Spleen (tissue), 11 donors: ENCODE measurements around the gene BIVM. TPM values are rescaled to one million over a fixed set of nuclear protein-coding genes. Genes with fewer than 3 reads are reported as not detected.

ENCODE experiments used
- DNase-seq: peaks from one replicate; pipeline ENCODE4 v3.0.0-alpha.2; 2020
- H3K27ac ChIP-seq, 8 donors: fragments of 200-600 bp; sonication (generic) in 7 of 8; 1 replicate in 4 of 8; 2 replicates in 4 of 8; pipeline versions ENCODE4 v1.5.0 to v1.8.0; 2016 to 2021; ENCODE audit warnings: inconsistent platforms in 4 of 8, mild to moderate bottlenecking in 4 of 8, moderate library complexity in 1 of 8
- H3K27me3 ChIP-seq, 7 donors: fragments of 200-600 bp; sonication (generic) in 6 of 7; replicated peaks in 1 of 7; 1 replicate in 4 of 7; 2 replicates in 3 of 7; pipeline versions ENCODE4 v1.5.0 to v1.8.0; 2016 to 2021; ENCODE audit warnings: inconsistent platforms in 3 of 7, mild to moderate bottlenecking in 1 of 7
- H3K36me3 ChIP-seq, 6 donors: fragments of 200-600 bp; sonication (generic) in 5 of 6; 1 replicate in 4 of 6; 2 replicates in 2 of 6; pipeline versions ENCODE4 v1.5.0 to v1.8.0; 2016 to 2021; ENCODE audit warnings: inconsistent platforms in 2 of 6
- H3K4me1 ChIP-seq, 6 donors: fragments of 200-600 bp; sonication (generic) in 5 of 6; 1 replicate in 3 of 6; 2 replicates in 3 of 6; pipeline versions ENCODE4 v1.5.0 to v1.8.0; 2016 to 2021; ENCODE audit warnings: inconsistent platforms in 3 of 6
- H3K4me3 ChIP-seq, 8 donors: fragments of 200-600 bp; sonication (generic) in 7 of 8; 1 replicate in 4 of 8; 2 replicates in 4 of 8; pipeline versions ENCODE4 v1.5.0 to v1.8.0; 2016 to 2021; ENCODE audit warnings: inconsistent platforms in 4 of 8, mild to moderate bottlenecking in 4 of 8, moderate library complexity in 2 of 8
- H3K9me3 ChIP-seq, 8 donors: fragments of 200-600 bp; sonication (generic) in 7 of 8; 1 replicate in 4 of 8; 2 replicates in 4 of 8; pipeline versions ENCODE4 v1.5.0 to v1.8.0; 2016 to 2021; ENCODE audit warnings: inconsistent platforms in 4 of 8
- CTCF ChIP-seq, 11 experiments: fragments of 200-600 bp in 7 of 11; fragments of 450-650 bp in 4 of 11; sonication (generic) in 4 of 11; IDR thresholded peaks in 8 of 11; conservative IDR thresholded peaks in 3 of 11; 1 replicate in 7 of 11; 2 replicates in 4 of 11; pipeline versions ENCODE4 v1.4.0 to v1.8.0; 2016 to 2021; ENCODE audit warnings: antibody characterized with exemption in 11 of 11, inconsistent platforms in 4 of 11, mild to moderate bottlenecking in 1 of 11
- POLR2A ChIP-seq, 3 donors: fragments of 450-650 bp; IDR thresholded peaks; one replicate each; pipeline ENCODE4 v1.5.1; 2017; ENCODE audit warnings: antibody characterized with exemption in 3 of 3, mild to moderate bottlenecking in 1 of 3
- POLR2AphosphoS5 ChIP-seq, 3 donors: sonication (generic); formaldehyde crosslinking; IDR thresholded peaks; one replicate each; pipeline ENCODE4 v1.5.1; 2017; ENCODE audit warnings: antibody characterized with exemption in 3 of 3
- WGBS, 5 donors: extraction: QIAGEN DNeasy Blood & Tissue Kit in 3 of 5; methylation state at CpG; one replicate each; pipeline versions ENCODE4 v1.1.5 to v1.1.7; 2013 to 2018; 5-methylcytosine and 5-hydroxymethylcytosine counted together
- intact Hi-C: fragments of 100-400 bp; cut with DNase I; formaldehyde crosslinking; loops from one replicate; pipeline ENCODE4 v1.15.0; 2023; ENCODE audit warnings: low total_unique reads
- polyA plus RNA-seq, 3 donors: library from polyadenylated mRNA; stranded (reverse); fragments of 200-250 nt; gene quantifications; one replicate each; pipeline ENCODE4 v1.2.1, GENCODE V29; 2013
- total RNA-seq, 7 donors: library from RNA; depleted of rRNA in 3 of 7; stranded (reverse); fragments of >200 nt in 3 of 7; fragmentation: NEBNext Ultra II Directional in 4 of 7; extraction: Animal tissue kit (Norgen Biotek cat#: 25700) in 4 of 7; gene quantifications; one replicate each; pipeline versions ENCODE4 v1.1.0 to v1.2.1, GENCODE V29; 2016 to 2021
- donor health status: healthy with polysubstance abuse.
- donor health status: DM: no; HTN: no; CAD: no; lungs with moderate emphysema.
- donor health status: DM: no; HTN: no; CAD: no.
- donor health status: Bipolar disorder and iron deficiency.
- donor health status: healthy.
- donor health status: DM: no; HTN: no; CAD: no.
- donor health status: DM: yes; HTN: yes; CAD: no.

BIVM gene
- total and polyA plus RNA-seq, 10 donors = 6.0 to 30.4 (median 15.6) TPM

DNA sequence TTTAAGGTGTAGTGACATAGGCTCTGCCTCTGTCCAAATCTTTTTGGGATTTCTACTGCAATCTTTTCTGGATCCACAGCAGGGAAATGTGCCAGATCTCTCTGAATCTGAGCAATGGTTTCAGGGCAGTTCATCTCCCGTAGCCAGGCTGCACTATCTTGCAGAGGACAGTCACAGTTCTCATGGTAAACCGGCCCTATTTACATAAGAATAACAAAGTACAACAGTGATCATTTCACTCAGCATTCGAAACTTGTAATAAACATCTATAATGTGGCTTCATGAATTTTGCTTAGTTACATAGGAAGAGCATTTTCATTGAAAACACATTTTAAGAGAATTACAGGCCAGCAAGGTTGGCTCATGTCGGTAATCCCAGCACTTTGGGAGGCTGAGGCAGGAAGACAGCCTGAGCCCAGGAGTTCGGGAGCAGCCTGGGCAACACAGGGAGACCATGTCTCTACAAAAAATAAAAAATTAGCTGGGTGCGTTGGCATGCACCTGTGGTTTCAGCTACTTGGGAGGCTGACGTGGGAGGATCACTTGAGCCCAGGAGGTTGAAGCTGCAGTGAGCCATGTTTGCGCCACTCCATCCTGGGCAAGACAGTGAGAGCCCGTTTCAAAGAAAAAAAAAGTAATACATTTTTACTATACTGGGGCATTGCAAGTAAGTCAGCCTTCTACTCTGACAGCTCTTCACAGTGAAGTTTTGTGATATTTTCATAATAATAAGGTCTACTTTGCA, 5.1 kb upstream of the BIVM start:
- WGBS, 5 donors = 91 to 94% (median 93%) methylated on average over 9 of the region's 9 CpGs
- Histone ChIP-seq H3K9me3 (no peaks in the 10 kb centered on the region), H3K36me3 (peaks cover 0 to 26% (median 0%) of the 10 kb centered on the region in 6 donors), H3K4me1 (peaks cover 5 to 15% (median 14%) of the 10 kb centered on the region in 6 donors), H3K27ac (no peak overlapping the region), H3K4me3 (no peak overlapping the region), H3K27me3 (peaks cover 0 to 10% (median 2%) of the 10 kb centered on the region in 7 donors)
- no peak for DNase-seq
- TF ChIP-seq POLR2A (IDR thresholded peaks at IDR 0.05) = no peak
- no peak for TF ChIP-seq POLR2AphosphoS5 (IDR thresholded peaks at IDR 0.05)
- no peak for TF ChIP-seq CTCF (IDR thresholded peaks at IDR 0.05 in 8 of 11, conservative IDR thresholded peaks at IDR 0.05 in 3 of 11)
- intact Hi-C loops = no loop called here

DNA sequence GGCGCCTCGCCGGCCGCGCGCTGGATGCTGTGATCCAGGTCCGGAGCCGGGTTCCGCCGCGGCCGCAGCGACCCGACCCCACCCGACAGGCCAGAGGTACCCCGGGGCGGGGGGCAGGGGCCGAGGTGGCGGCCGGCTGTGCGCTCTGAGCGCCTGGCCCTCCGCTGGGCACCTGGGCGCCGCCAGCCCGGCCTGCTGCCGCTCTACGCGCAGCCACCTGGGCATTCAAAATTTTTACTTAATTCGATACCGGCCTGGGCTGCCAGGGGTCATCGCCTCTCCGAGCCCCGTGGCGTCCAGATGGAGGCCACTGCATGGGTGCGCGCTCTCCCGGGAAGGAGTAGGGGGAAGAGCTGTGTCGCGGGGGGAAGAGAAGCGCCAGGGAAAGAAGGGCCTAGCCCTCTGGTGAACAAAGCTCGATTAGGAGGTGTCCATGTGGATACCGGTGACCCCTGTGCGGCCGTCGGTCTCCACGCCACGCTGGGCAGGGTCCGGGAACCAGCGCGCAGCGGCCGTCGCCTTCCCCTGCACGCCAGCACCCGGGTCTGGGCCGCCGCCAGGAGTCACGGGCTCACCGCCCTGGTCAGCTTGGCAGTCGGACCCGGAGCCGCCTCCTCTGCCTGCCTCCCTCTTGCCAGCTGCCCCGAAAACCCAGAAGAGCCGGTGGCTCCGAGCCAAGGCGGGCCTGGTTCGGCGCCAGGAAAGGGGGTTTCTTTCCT, 666 bp downstream of the BIVM start:
- H3K9me3 ChIP-seq = no peaks in the 10 kb centered on the region
- intact Hi-C loops = no loop called here
- no peak for TF ChIP-seq POLR2AphosphoS5 (IDR thresholded peaks at IDR 0.05)
- TF ChIP-seq POLR2A (IDR thresholded peaks at IDR 0.05) = no peak
- TF ChIP-seq CTCF (IDR thresholded peaks at IDR 0.05 in 8 of 11, conservative IDR thresholded peaks at IDR 0.05 in 3 of 11) = no peak

DNA sequence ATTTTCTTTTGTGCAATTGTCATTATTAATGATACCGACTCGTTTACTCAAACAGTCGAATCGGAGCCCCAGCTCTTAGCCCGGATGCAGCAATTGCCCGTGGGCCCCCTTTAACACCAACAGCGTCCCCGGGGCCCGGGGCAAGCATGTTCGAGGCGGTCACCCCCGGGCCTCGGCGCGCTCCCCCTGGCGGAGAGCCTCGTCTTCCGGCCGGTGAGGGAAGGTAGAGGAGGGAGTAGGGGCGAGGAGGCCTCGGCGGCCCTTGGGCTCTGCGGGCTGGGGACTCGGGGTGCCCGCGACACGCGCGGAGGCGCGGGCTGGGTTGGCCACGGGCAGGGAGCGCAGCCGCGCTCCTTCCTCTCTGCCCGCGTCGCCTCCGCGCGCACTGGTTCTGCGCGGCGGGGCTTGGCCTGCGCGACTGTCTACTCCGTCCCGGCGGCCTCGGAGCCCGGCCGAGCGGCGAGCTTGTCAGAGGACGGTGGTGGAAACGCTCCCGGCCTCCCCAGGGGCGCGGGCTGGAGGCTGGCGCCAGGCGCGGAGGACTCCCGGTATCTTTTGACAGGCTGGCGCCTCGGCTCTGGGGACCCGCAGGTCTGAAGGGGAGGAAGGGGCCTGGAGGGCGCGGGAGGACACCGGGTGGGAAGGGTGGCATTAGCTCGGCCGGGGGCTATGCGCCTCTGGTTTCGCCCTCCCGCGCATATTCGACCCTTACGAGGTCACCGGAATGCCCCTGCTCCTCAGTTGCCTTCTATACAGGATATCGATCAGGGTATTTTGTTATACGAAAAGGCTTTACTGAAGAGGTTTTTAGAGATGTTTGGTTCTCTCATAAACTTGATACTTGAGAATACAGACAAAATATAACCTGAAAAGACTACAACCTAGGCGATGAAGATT, 1.5 kb downstream of the BIVM start:
- Histone ChIP-seq H3K4me3 (peak overlapping the region; percentile 69 to 89 (median 82)), H3K9me3 (no peaks in the 10 kb centered on the region), H3K27me3 (peaks cover 0 to 22% (median 12%) of the 10 kb centered on the region in 7 donors), H3K4me1 (peaks cover 17 to 66% (median 43%) of the 10 kb centered on the region in 6 donors), H3K27ac (peak overlapping the region; percentile 58 to 86 (median 84)), H3K36me3 (no peaks in the 10 kb centered on the region)
- WGBS, 5 donors = 2 to 3% (median 2%) methylated on average over 30 to 81 of the region's 81 CpGs
- intact Hi-C loops = no loop called here
- DNase-seq = peak; percentile 95
- TF ChIP-seq POLR2A (IDR thresholded peaks at IDR 0.05) = no peak
- TF ChIP-seq POLR2AphosphoS5 (IDR thresholded peaks at IDR 0.05) = peak; percentile 69 to 84 (median 79)
- TF ChIP-seq CTCF (IDR thresholded peaks at IDR 0.05 in 8 of 11, conservative IDR thresholded peaks at IDR 0.05 in 3 of 11) = peak; percentile 58 to 88 (median 68)

More for the DNA sequence above, 666 bp downstream of the BIVM start:
- peaks cover 0 to 22% (median 12%) of the 10 kb centered on the region in 7 donors for H3K27me3 ChIP-seq
- peak; percentile 84 for DNase-seq
- 0 to 2% (median 0%) methylated on average over 42 to 69 of the region's 69 CpGs for WGBS, 5 donors
- peak overlapping the region; percentile 58 to 86 (median 84) for H3K27ac ChIP-seq
- peak overlapping the region; percentile 69 to 89 (median 82) for H3K4me3 ChIP-seq
- H3K4me1 ChIP-seq = peaks cover 17 to 66% (median 43%) of the 10 kb centered on the region in 6 donors
- H3K36me3 ChIP-seq = no peaks in the 10 kb centered on the region
